ENCODE measurements around the gene EPHA8.

The EPHA8 gene

DNA sequence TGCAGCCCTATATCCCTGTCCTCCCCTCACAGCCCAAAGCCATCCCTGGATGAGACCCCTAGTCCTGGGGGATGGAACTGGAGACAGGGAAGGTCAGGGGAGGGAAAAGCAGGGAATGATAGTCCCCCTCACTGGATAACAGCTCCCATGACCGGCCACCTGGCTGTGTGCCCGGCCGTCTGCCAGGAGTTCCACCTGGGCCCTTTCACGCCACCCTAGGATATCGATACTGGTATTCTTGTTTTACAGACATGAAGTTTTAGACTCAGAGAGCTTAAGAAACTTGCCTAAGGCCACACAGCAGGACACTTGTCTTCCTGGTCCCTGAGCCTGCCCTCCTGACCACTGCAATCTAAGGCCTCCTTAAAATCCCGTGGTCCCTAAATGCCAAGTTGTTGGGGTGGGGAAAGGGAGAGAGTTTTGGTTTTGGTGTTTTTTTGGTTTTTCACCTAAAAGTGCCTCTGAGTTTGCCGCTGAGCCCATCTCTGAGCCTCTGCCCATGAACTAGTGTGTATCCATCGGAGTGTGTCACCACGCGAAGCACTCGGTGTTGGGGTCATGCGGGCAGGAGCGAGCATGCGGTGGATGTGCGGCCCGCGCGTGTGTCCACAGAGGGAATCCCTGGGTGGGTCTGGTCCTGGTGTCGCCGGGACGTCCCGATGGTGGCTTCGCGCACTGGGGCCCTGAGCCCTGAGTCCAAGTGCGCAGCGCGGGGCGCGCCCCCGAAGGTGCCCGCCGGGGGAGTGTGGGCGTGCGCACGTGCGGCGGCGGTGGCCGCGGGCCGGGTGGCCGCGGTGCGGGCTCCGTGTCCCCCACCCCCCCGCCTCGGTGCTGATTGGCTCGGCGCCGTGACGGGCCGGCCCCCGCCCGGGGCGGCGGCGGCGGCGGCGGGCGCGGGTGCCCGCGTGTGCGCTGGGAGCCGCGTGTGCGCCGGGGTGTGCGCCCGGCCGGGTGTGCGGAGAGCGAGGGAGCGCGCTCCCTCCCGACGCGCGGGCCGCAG, at the start of gene EPHA8:
TSS of gene EPHA8 (plus strand) at position 906 of the 1,000 bp plus-strand sequence. CDS start 147 bp downstream, outside the sequence.
- TF ChIP-seq, protein P1, sequence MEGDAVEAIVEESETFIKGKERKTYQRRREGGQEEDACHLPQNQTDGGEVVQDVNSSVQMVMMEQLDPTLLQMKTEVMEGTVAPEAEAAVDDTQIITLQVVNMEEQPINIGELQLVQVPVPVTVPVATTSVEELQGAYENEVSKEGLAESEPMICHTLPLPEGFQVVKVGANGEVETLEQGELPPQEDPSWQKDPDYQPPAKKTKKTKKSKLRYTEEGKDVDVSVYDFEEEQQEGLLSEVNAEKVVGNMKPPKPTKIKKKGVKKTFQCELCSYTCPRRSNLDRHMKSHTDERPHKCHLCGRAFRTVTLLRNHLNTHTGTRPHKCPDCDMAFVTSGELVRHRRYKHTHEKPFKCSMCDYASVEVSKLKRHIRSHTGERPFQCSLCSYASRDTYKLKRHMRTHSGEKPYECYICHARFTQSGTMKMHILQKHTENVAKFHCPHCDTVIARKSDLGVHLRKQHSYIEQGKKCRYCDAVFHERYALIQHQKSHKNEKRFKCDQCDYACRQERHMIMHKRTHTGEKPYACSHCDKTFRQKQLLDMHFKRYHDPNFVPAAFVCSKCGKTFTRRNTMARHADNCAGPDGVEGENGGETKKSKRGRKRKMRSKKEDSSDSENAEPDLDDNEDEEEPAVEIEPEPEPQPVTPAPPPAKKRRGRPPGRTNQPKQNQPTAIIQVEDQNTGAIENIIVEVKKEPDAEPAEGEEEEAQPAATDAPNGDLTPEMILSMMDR (IDR thresholded peaks at IDR 0.05; ENCODE audit: low read depth, low read length), result no peak
- H3K4me3 ChIP-seq (ENCODE audit: low read depth, low read length), result no peak within 1 kb of the TSS

DNA sequence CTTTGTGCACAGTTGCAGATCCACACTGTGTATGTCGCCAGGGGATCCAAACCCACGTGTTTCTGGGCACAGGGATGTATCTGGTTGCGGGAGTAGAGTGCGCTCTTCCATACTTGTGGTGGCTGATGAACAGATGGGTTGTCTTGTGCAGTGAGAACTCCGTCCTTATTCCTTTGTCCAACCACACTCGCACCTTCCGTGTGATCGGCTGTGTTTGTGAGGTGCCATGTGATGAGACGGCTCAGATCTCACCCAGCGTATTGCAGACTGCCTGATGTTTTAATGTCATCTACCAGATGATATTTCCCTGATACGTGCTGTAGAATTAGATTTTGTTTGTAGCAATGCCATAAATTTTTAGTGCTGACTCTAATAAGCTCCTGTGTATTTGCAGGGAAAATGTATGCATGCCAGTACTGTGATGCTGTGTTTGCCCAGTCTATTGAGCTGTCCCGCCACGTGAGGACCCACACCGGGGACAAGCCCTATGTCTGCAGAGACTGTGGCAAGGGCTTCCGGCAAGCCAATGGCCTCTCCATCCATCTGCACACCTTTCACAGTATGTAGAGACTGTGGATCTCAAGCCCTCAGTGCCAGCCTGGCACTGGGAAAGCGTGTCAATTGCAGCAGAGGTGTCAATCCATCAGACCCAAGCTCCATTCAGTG, 46.2 kb upstream of the EPHA8 start:
- no peak overlapping the region for H3K4me3 ChIP-seq (ENCODE audit: low read depth, low read length)
- TF ChIP-seq, protein P1 (IDR thresholded peaks at IDR 0.05; ENCODE audit: low read depth, low read length), result no peak

DNA sequence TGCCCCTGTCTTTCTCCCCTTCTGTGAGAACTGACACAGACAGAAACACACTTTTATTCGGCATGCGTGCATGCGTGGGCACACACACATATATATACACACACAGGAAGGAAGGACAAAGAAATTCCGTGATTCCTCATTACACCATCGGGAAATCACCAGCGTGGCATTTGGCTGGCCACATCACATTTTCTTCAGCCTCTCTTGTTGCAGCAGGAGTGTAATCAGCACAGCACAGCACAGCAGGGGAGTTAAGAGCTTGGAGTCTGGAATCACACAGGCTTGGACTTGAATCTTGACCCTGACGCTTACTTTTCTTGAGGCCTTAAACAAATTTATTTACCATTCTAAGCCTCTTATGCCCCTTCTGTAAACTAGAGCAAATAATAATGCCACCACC, 45.3 kb upstream of the EPHA8 start:
- TF ChIP-seq, protein P1 (IDR thresholded peaks at IDR 0.05; ENCODE audit: low read depth, low read length), result no peak
- H3K4me3 ChIP-seq (ENCODE audit: low read depth, low read length), result no peak overlapping the region

DNA sequence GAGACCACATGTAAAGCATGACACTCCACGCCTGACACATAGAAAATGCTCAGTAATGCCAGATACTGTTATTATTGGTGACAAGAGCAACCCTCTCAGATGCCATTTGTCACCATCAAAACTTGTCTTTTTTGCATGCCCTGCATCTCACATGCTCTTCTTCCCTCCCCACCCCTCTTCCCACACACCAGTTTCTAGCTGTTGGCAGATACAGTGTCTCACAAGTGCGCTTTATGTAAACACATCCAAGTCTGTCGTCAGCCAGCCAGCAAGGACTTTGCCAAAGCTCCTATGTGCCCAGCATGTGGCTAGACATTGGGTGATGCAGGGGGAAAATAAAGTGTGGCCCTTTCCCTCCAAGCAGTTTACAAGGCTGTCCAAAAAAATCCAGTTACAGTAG, 44.9 kb upstream of the EPHA8 start:
- H3K4me3 ChIP-seq (ENCODE audit: low read depth, low read length), result no peak overlapping the region

DNA sequence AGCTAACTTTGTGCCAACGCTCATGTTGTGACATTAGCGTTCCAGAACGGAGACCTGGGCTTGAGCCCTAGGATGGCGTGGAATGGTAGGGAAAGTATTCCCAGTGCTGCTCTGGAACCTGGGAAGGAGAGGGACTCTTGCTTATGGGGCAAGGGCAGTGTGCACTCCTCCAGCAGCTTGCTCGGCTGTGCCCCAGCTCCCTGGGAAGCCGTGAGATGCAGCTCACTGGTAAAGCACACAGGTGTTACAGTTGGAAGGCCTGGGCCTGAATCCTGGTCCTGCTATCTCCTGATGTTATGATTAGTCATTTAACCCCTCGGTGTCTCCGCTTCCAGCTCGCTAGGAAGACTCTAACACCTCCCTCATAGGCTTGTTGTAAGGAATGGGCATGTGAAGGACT, 42.4 kb upstream of the EPHA8 start:
- TF ChIP-seq, protein P1 (IDR thresholded peaks at IDR 0.05; ENCODE audit: low read depth, low read length), result no peak
- H3K4me3 ChIP-seq (ENCODE audit: low read depth, low read length), result no peak overlapping the region

More for the DNA sequence above, 44.9 kb upstream of the EPHA8 start:
- TF ChIP-seq, protein P1 (IDR thresholded peaks at IDR 0.05; ENCODE audit: low read depth, low read length), result no peak

DNA sequence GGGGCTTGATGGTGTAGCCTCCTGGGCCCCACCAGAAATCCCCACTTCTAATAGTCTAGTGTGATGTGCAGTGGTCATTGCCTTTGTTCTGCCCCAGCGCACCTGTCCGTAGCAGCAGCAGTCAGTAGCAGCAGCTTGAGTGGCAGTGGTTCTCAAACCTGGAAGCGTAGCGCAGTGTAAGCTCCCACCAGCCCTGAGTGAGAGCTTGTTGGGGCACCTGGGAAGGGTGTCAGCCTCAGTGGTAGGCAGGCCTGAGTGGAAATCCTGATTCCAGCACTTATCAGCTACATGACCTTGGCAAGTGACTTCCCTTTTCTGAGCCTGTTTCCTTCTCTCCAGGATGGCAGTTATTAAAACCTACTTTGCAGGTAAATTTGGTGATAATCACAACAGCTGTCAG, 41.6 kb upstream of the EPHA8 start:
- H3K4me3 ChIP-seq (ENCODE audit: low read depth, low read length), result no peak overlapping the region
- TF ChIP-seq, protein P1 (IDR thresholded peaks at IDR 0.05; ENCODE audit: low read depth, low read length), result no peak

Data from WI38 (cell line).